Lower lobe of right lung (tissue), 2 donors: Measurements from ENCODE around the gene JAG2. TPM values are rescaled to one million over a fixed set of nuclear protein-coding genes. Genes with fewer than 3 reads are reported as not detected.

Experiments used
- ATAC-seq, 2 donors: fragments of 200-7000 bp; cut with Tn5 transposase; one replicate each; pipeline ENCODE4 v1.9.1; 2020 to 2022; ENCODE audit warnings: mild to moderate bottlenecking in 2 of 2, moderate library complexity in 2 of 2
- DNase-seq: peaks from one replicate; pipeline ENCODE4 v3.0.0-alpha.2; 2020
- H3K27ac ChIP-seq: fragments of 200-600 bp; one replicate; pipeline ENCODE4 v1.8.0; 2022
- H3K27me3 ChIP-seq: fragments of 200-600 bp; one replicate; pipeline ENCODE4 v1.8.0; 2022; ENCODE audit warnings: low read depth
- H3K36me3 ChIP-seq: fragments of 200-600 bp; one replicate; pipeline ENCODE4 v1.8.0; 2022; ENCODE audit warnings: mild to moderate bottlenecking
- H3K4me1 ChIP-seq: fragments of 200-600 bp; one replicate; pipeline ENCODE4 v1.8.0; 2022
- H3K4me3 ChIP-seq: fragments of 200-600 bp; one replicate; pipeline ENCODE4 v1.8.0; 2022; ENCODE audit warnings: mild to moderate bottlenecking
- H3K9me3 ChIP-seq: fragments of 200-600 bp; one replicate; pipeline ENCODE4 v1.8.0; 2022
- intact Hi-C: fragments of 100-400 bp; cut with DNase I; formaldehyde crosslinking; loops from one replicate; pipeline ENCODE4 v1.11.0; 2022
- total RNA-seq: library from RNA; stranded (reverse); fragmentation: NEBNext Ultra II Directional; extraction: Animal tissue kit (Norgen Biotek cat#: 25700); gene quantifications from one replicate; pipeline ENCODE4 v1.2.1, GENCODE V29; 2021
- TF ChIP-seq, protein P1 (sequence below): fragments of 200-600 bp; IDR thresholded peaks from one replicate; pipeline ENCODE4 v1.8.0; 2022; ENCODE audit warnings: antibody characterized with exemption, mild to moderate bottlenecking
- donor health status: DM: no; HTN: yes; CAD: no; lungs with severe emphysema.

The JAG2 gene
- total RNA-seq, 1 donor from 2014 or later = 29.2 TPM

DNA sequence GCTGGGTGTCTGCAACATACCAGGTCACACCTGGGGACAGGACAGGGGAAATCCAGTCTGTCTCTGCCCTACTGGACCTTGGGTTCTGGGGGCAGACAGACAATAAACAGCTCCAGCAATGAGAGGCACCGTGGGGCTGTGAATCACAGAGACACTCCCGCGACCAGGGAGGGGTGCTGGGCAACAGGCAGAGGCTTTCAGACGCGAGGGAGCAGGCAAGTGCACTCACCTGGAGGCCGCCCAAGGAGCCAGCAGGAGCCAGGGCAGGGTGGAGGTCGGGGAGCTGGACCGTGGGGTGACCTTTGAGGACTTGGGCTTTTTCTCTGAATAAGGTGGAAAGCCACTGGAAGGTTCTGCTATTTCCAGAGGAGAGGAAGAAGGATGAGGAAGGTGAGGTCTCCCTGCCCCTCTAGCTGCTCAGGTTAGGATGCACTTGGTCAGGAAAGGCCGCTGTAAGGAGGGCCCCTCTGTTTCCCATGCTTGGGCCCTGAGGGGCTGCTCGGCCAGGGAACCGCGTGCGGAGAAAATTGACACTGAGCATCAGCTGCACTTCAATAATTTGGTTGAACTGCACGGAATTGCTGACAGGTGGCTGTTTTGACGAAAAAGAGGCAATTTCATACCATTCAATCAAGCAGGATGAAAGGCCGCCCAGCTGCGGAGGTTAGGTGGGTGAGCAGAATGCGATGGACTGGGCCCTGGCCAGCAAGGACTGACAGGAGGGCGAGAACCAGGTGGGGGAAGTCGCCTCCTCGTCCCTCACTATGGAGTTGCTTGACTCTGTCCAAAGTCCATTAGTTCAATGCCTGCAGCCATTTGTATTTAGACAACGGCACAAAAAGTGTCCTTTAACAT lies 42.2 kb downstream of the JAG2 start:
- intact Hi-C loops = no loop called here
- no peak for DNase-seq

DNA sequence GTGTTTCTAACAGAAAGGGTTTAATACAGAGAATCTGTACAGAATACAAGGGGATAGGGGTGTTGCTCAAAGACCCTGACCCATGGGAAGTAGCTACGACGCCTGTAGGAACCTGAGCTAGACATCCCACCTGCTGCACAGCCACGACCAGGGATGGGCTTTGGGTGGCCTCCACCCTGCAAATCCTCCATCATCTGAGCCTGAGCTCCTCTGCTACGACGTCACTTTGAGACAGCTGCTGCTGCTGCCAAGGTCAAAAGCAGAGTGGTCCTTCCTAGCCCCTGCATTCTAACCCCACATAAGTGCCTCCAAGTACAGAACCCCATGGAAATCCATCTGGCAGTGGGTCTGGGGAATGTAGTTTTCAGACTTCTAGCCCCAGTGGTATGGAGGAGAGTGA lies 43.8 kb downstream of the JAG2 start:
- ATAC-seq = no peak
- TF ChIP-seq, protein P1, sequence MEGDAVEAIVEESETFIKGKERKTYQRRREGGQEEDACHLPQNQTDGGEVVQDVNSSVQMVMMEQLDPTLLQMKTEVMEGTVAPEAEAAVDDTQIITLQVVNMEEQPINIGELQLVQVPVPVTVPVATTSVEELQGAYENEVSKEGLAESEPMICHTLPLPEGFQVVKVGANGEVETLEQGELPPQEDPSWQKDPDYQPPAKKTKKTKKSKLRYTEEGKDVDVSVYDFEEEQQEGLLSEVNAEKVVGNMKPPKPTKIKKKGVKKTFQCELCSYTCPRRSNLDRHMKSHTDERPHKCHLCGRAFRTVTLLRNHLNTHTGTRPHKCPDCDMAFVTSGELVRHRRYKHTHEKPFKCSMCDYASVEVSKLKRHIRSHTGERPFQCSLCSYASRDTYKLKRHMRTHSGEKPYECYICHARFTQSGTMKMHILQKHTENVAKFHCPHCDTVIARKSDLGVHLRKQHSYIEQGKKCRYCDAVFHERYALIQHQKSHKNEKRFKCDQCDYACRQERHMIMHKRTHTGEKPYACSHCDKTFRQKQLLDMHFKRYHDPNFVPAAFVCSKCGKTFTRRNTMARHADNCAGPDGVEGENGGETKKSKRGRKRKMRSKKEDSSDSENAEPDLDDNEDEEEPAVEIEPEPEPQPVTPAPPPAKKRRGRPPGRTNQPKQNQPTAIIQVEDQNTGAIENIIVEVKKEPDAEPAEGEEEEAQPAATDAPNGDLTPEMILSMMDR = no peak
- H3K27ac ChIP-seq = no peak overlapping the region
- intact Hi-C loops = no loop called here
- peaks cover 3% of the 10 kb centered on the region for H3K27me3 ChIP-seq
- peaks cover 1% of the 10 kb centered on the region for H3K4me1 ChIP-seq
- no peaks in the 10 kb centered on the region for H3K36me3 ChIP-seq
- no peak for DNase-seq
- H3K4me3 ChIP-seq = no peak overlapping the region
- peaks cover 3% of the 10 kb centered on the region for H3K9me3 ChIP-seq

More for the DNA sequence above, 42.2 kb downstream of the JAG2 start:
- Histone ChIP-seq H3K9me3 (peaks cover 2% of the 10 kb centered on the region), H3K27ac (no peak overlapping the region), H3K4me3 (no peak overlapping the region), H3K4me1 (no peaks in the 10 kb centered on the region), H3K36me3 (no peaks in the 10 kb centered on the region), H3K27me3 (peaks cover 3% of the 10 kb centered on the region)
- ATAC-seq = no peak
- TF ChIP-seq, protein P1 = no peak

DNA sequence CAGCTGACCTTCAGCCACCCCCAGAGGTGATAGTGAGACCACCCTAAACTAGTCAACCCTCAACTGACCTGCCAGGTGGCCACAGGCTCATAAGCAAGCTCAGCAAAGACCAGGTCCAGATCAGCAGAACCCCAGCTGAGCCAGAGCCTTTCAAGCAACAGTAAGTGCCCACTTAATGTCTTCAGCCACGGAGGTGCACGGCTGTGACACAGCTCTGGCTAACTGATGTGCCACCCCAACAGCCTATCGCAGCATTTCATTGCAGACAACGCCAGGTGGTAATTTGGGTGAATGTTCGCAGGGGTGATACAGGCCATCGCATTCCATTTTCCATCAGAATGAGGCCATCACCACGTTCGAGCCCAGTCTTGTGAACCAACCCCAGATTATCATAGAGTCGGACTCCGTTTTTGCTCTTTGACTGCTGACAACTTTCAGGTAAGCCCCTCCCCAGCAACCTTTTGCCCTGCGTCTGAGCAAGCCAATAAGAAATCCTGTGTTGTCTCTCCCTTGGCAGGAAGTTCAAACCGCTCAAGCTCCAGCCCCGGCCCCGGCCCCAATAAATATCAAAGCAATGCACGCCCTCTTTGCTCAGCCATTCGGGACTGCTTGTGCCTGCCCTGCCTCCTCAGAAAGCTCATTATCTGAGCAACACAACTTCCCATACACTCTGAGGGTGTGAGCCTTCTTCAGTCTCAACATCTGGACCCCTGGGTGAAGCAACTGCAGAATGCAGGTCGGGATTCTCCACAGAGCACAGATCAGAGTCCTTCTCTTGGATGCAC lies 44.4 kb downstream of the JAG2 start:
- TF ChIP-seq, protein P1 = no peak
- H3K4me3 ChIP-seq = no peak overlapping the region
- intact Hi-C loops = no loop called here
- H3K9me3 ChIP-seq = peaks cover 3% of the 10 kb centered on the region
- H3K27me3 ChIP-seq = peaks cover 3% of the 10 kb centered on the region
- no peak overlapping the region for H3K27ac ChIP-seq
- DNase-seq (no peak), ATAC-seq (no peak)
- no peaks in the 10 kb centered on the region for H3K36me3 ChIP-seq
- H3K4me1 ChIP-seq = peaks cover 8% of the 10 kb centered on the region

DNA sequence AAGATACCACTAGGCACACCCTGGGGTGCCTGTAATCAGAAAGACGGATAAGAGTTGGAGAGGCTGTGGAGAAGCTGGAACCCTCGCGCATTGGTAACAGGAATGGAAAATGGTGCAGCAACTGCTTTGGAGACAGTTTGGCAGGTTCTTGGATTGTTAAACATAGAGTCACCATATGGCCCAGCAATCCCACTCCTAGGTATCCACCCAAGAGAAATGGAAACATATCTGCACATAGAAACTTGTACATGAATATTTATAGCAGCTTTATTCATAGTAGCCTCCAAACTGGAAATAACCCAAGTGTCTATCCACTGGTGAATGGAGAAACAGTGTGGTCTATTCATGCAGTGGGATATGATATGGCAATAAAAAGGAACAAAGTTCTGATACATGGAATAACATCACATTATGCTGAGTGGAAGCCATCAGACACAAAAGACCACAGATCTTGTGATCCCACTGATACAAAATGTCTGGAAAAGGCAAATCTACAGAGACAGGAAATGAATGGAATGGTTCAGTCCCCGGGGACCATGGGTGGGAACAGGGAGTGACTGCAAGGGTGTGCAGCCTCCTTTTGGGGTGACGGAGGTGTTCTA lies 45.4 kb downstream of the JAG2 start:
- H3K9me3 ChIP-seq = peaks cover 3% of the 10 kb centered on the region
- no peak overlapping the region for H3K4me3 ChIP-seq
- intact Hi-C loops = no loop called here
- ATAC-seq = no peak
- H3K27me3 ChIP-seq = peaks cover 3% of the 10 kb centered on the region
- DNase-seq = no peak
- peaks cover 14% of the 10 kb centered on the region for H3K4me1 ChIP-seq
- no peak overlapping the region for H3K27ac ChIP-seq
- H3K36me3 ChIP-seq = no peaks in the 10 kb centered on the region
- TF ChIP-seq, protein P1 = no peak

DNA sequence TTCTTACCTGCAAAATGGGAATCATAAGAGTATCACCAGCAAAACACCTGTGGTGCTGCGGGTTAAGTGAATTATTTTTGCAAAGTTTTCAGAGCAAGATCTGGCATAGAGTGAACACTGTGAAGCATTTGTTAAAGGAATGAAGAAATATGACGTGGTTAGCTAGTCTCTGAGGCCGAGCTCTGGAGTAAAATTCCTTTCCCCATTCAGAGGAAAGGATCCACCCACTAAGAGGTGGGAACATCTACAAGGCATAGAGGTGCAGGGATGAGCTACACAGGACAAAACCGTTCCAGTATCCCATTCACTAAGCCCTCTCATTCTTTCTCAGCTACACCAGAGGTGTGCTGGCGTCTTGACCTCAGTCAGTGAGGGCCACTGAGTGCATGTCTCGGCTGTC lies 48.5 kb downstream of the JAG2 start:
- intact Hi-C loops = no loop called here
- no peak for ATAC-seq

More for the DNA sequence above, 48.5 kb downstream of the JAG2 start:
- no peak overlapping the region for H3K27ac ChIP-seq
- H3K9me3 ChIP-seq = peaks cover 3% of the 10 kb centered on the region
- H3K4me1 ChIP-seq = peaks cover 14% of the 10 kb centered on the region
- no peak for DNase-seq
- peaks cover 3% of the 10 kb centered on the region for H3K27me3 ChIP-seq
- no peak overlapping the region for H3K4me3 ChIP-seq
- TF ChIP-seq, protein P1 = no peak
- H3K36me3 ChIP-seq = no peaks in the 10 kb centered on the region
